Psoas muscle (tissue), 8 donors: ENCODE measurements around the gene SLC41A3. TPM values are rescaled to one million over a fixed set of nuclear protein-coding genes. Genes with fewer than 3 reads are reported as not detected.
A peak's percentile ranks its signal among the peaks of the same experiment; 100 is the strongest.
"Not testable (repeated sequence)": the region's sequence is repeated elsewhere in the genome, so short reads cannot be mapped to it uniquely, and the experiment has no call there.

ENCODE experiments used
- ATAC-seq, 4 donors: fragments of 200-7000 bp; cut with Tn5 transposase; one replicate each; pipeline ENCODE4 v1.9.1; 2020; ENCODE audit warnings: moderate library complexity in 3 of 4, mild to moderate bottlenecking in 2 of 4
- DNase-seq, 2 donors: peaks; one replicate each; pipeline ENCODE4 v3.0.0-alpha.2; 2020
- H3K27ac ChIP-seq: fragments of 200-600 bp; one replicate; pipeline ENCODE4 v1.8.0; 2022
- H3K27me3 ChIP-seq, 3 donors: fragments of 200-600 bp in 1 of 3; one replicate each; pipeline versions ENCODE4 v1.6.1 to v1.8.0; 2013 to 2022; ENCODE audit warnings: low read length in 2 of 3, mild to moderate bottlenecking in 2 of 3, moderate library complexity in 1 of 3; ENCODE audit not compliant: insufficient read depth in 3 of 3
- H3K36me3 ChIP-seq, 2 donors: fragments of 200-600 bp in 1 of 2; one replicate each; pipeline versions ENCODE4 v1.6.1 to v1.8.0; 2013 to 2022; ENCODE audit warnings: low read depth in 1 of 2, mild to moderate bottlenecking in 1 of 2, moderate library complexity in 1 of 2; ENCODE audit not compliant: insufficient read depth in 1 of 2
- H3K4me1 ChIP-seq: fragments of 200-600 bp; one replicate; pipeline ENCODE4 v1.8.0; 2022
- H3K4me3 ChIP-seq: fragments of 200-600 bp; one replicate; pipeline ENCODE4 v1.8.0; 2022; ENCODE audit warnings: mild to moderate bottlenecking
- H3K9me3 ChIP-seq: fragments of 200-600 bp; one replicate; pipeline ENCODE4 v1.8.0; 2022
- WGBS, 3 donors: extraction: QIAGEN DNeasy Blood & Tissue Kit; methylation state at CpG; one replicate each; pipeline versions ENCODE4 v1.1.6 to v1.1.7; 2013; 5-methylcytosine and 5-hydroxymethylcytosine counted together
- intact Hi-C, 2 donors: fragments of 100-400 bp; cut with DNase I; formaldehyde crosslinking; loops; one replicate each; pipeline versions ENCODE4 v1.11.0 to v1.14.2; 2022
- polyA plus RNA-seq, 3 donors: library from polyadenylated mRNA; stranded (reverse); fragments of 200-250 nt; gene quantifications; one replicate each; pipeline ENCODE4 v1.2.3, GENCODE V29; 2013
- total RNA-seq, 4 donors: library from RNA; stranded (reverse); fragmentation: NEBNext Ultra II Directional in 2 of 4; extraction: Animal tissue kit (Norgen Biotek cat#: 25700) in 2 of 4; gene quantifications; one replicate each; pipeline versions ENCODE4 v1.2.1 to v1.2.4, GENCODE V29; 2021 to 2023
- TF ChIP-seq, protein P1 (sequence below): fragments of 200-600 bp; IDR thresholded peaks from one replicate; pipeline ENCODE4 v1.8.0; 2022; ENCODE audit warnings: antibody characterized with exemption
- donor health status: healthy with polysubstance abuse.
- donor health status: DM: no; HTN: no; CAD: no; lungs with moderate emphysema.
- donor health status: Bipolar disorder and iron deficiency.
- donor health status: healthy.
- donor health status: DM: yes; HTN: yes; CAD: no.
- donor health status: DM: no; HTN: no; CAD: no.
- donor health status: DM: no; HTN: no; CAD: no.
- donor health status: DM: yes; HTN: yes; CAD: no.

Gene SLC41A3
- total and polyA plus RNA-seq, 7 donors, result 28.7 to 58.9 (median 37.5) TPM

- no peak for DNase-seq
- TF ChIP-seq, protein P1, sequence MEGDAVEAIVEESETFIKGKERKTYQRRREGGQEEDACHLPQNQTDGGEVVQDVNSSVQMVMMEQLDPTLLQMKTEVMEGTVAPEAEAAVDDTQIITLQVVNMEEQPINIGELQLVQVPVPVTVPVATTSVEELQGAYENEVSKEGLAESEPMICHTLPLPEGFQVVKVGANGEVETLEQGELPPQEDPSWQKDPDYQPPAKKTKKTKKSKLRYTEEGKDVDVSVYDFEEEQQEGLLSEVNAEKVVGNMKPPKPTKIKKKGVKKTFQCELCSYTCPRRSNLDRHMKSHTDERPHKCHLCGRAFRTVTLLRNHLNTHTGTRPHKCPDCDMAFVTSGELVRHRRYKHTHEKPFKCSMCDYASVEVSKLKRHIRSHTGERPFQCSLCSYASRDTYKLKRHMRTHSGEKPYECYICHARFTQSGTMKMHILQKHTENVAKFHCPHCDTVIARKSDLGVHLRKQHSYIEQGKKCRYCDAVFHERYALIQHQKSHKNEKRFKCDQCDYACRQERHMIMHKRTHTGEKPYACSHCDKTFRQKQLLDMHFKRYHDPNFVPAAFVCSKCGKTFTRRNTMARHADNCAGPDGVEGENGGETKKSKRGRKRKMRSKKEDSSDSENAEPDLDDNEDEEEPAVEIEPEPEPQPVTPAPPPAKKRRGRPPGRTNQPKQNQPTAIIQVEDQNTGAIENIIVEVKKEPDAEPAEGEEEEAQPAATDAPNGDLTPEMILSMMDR, result no peak
- H3K27me3 ChIP-seq, result no peaks in the 10 kb centered on the region
- WGBS, 3 donors, result 95 to 96% (median 96%) methylated on average over 10 of the region's 10 CpGs
- peaks cover 3% of the 10 kb centered on the region for H3K4me1 ChIP-seq
- H3K9me3 ChIP-seq, result no peaks in the 10 kb centered on the region
- intact Hi-C loops, result no loop called here
- no peak for ATAC-seq
- no peak overlapping the region for H3K27ac ChIP-seq
- peaks cover 4 to 16% of the 10 kb centered on the region in 2 donors for H3K36me3 ChIP-seq
- no peak overlapping the region for H3K4me3 ChIP-seq
Measured at GRCh38 chr3:126050626-126051025, 33.3 kb downstream of the SLC41A3 start.

DNA sequence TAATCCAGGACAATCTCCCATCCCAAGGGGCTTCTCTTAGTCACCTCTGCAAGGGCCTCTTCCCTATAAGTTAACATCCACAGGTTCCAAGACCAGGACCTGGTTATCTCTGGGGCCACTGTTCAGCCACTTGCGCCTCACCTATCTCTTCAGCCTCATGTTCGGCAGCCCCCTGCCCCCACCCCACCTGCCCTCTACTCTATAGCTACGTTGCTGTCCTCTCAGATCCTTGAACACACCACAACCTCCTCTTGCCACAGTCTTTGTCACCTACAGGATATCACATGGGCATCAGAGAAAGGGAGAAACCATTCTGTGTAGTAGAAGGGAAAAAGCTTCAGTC, 33.9 kb downstream of the SLC41A3 start:
- no peak for DNase-seq
- intact Hi-C loops, result no loop called here
- H3K4me1 ChIP-seq, result no peaks in the 10 kb centered on the region
- no peak for ATAC-seq
- H3K9me3 ChIP-seq, result no peaks in the 10 kb centered on the region
- H3K36me3 ChIP-seq, result peaks cover 4 to 16% of the 10 kb centered on the region in 2 donors
- TF ChIP-seq, protein P1, result no peak
- H3K27ac ChIP-seq, result no peak overlapping the region
- 92 to 100% (median 94%) methylated on average over 3 of the region's 3 CpGs for WGBS, 3 donors
- H3K27me3 ChIP-seq, result no peaks in the 10 kb centered on the region
- H3K4me3 ChIP-seq, result no peak overlapping the region

GRCh38 chr3:126049289-126050049, 34.5 kb downstream of the SLC41A3 start:
- no peak overlapping the region for H3K27ac ChIP-seq
- H3K9me3 ChIP-seq, result no peaks in the 10 kb centered on the region
- ATAC-seq, result peak in 3 of 4 donors; percentile 28 to 52 (median 46)
- intact Hi-C loops, result no loop called here
- no peaks in the 10 kb centered on the region for H3K27me3 ChIP-seq
- TF ChIP-seq, protein P1, result no peak
- H3K36me3 ChIP-seq, result peaks cover 4 to 16% of the 10 kb centered on the region in 2 donors
- no peaks in the 10 kb centered on the region for H3K4me1 ChIP-seq
- H3K4me3 ChIP-seq, result no peak overlapping the region
- DNase-seq, result no peak
- WGBS, 3 donors, result 66 to 74% (median 70%) methylated on average over 5 of the region's 5 CpGs

GRCh38 chr3:126040386-126040785, 43.5 kb downstream of the SLC41A3 start:
- ATAC-seq (no peak), DNase-seq (no peak)
- Histone ChIP-seq H3K36me3 (peaks cover 0 to 2% of the 10 kb centered on the region in 2 donors), H3K4me3 (no peak overlapping the region), H3K27ac (no peak overlapping the region), H3K9me3 (no peaks in the 10 kb centered on the region), H3K27me3 (no peaks in the 10 kb centered on the region), H3K4me1 (peaks cover 5% of the 10 kb centered on the region)
- intact Hi-C loops, result no loop called here
- 67 to 75% (median 75%) methylated on average over 4 of the region's 4 CpGs for WGBS, 3 donors
- TF ChIP-seq, protein P1, result no peak

DNA sequence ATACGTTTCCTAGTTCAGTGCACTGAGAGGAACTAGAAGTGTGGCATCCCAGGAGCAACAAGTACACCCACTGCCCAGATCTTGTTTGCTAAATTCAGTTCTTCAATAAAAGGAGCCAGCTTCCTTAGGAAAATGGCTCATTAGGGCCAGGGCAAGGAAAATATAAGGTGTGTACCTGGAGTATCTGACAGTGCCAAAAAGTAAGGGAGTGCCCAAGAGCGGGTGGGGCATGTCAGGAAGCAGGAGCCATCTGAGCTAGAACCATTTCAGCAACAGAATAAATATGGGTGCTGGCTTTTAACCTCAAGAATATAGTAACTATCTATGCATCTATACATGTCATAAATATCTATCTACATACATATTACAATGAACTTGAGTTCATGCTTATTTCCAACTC, 44.1 kb downstream of the SLC41A3 start:
- no peaks in the 10 kb centered on the region for H3K9me3 ChIP-seq
- WGBS, 3 donors, result 47 to 93% (median 77%) methylated on average over 2 of the region's 2 CpGs
- peaks cover 0 to 7% of the 10 kb centered on the region in 2 donors for H3K36me3 ChIP-seq
- H3K27ac ChIP-seq, result no peak overlapping the region
- ATAC-seq, result no peak
- no peak for DNase-seq
- H3K4me3 ChIP-seq, result no peak overlapping the region
- no peaks in the 10 kb centered on the region for H3K27me3 ChIP-seq
- intact Hi-C loops, result no loop called here
- H3K4me1 ChIP-seq, result peaks cover 5% of the 10 kb centered on the region
- TF ChIP-seq, protein P1, result no peak

DNA sequence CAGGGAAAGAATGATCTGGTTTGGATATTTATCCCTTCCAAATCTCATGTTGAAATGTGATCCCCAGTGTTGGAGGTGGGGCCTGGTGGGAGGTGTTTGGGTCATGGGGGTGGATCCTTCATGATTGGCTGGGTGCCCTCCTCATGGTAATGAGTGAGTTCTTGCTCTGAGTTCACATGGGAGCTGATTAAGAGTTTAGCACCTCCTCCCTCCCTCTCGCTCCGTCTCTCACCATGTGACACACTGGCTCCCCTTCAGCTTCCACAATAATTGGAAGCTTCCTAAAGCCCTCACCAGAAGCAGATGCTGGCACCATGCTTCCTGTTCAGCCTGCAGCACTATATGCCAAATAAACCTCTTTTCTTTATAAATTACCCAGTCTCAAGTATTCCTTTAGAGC, 45.1 kb downstream of the SLC41A3 start:
- intact Hi-C loops, ATAC-seq, DNase-seq, H3K27ac ChIP-seq, H3K27me3 ChIP-seq, H3K4me3 ChIP-seq, H3K4me1 ChIP-seq, H3K9me3 ChIP-seq: not testable (repeated sequence)
- 42 to 65% (median 50%) methylated on average over 2 of the region's 2 CpGs for WGBS, 3 donors
- H3K36me3 ChIP-seq, result peaks cover 0 to 14% of the 10 kb centered on the region in 2 donors
